ENCODE measurements around the gene MBL2.

MBL2 gene

GRCh38 chr10:52774600-52775106, 2.1 kb upstream of the MBL2 start:
- Histone ChIP-seq H3K27ac (no peak overlapping the region), H3K4me3 (no peak overlapping the region)
- TF ChIP-seq CTCF (IDR thresholded peaks at IDR 0.05): no peak
- no peak for DNase-seq (ENCODE audit: low spot score)

GRCh38 chr10:52774182-52774581, 1.6 kb upstream of the MBL2 start:
- Histone ChIP-seq H3K27ac (no peak overlapping the region), H3K4me3 (no peak overlapping the region)
- TF ChIP-seq CTCF (IDR thresholded peaks at IDR 0.05): no peak
- no peak for DNase-seq (ENCODE audit: low spot score)

- no peak for DNase-seq (ENCODE audit: low spot score)
- TF ChIP-seq CTCF (IDR thresholded peaks at IDR 0.05): no peak
- H3K27ac ChIP-seq: no peak overlapping the region
- H3K4me3 ChIP-seq: no peak overlapping the region
These were observed 794 bp downstream of the MBL2 start for GRCh38 chr10:52771534-52772445.

- H3K27ac ChIP-seq: no peak overlapping the region
- no peak for TF ChIP-seq CTCF (IDR thresholded peaks at IDR 0.05)
- DNase-seq (ENCODE audit: low spot score): no peak
- H3K4me3 ChIP-seq: no peak overlapping the region
These were observed 1.7 kb downstream of the MBL2 start for GRCh38 chr10:52770904-52771303.

- Histone ChIP-seq H3K4me3 (no peak overlapping the region), H3K27ac (no peak overlapping the region)
- no peak for DNase-seq (ENCODE audit: low spot score)
- TF ChIP-seq CTCF (IDR thresholded peaks at IDR 0.05): no peak
These were observed 2.6 kb downstream of the MBL2 start for GRCh38 chr10:52769966-52770365.

- no peak for TF ChIP-seq CTCF (IDR thresholded peaks at IDR 0.05)
- no peak for DNase-seq (ENCODE audit: low spot score)
These were observed 4.5 kb downstream of the MBL2 start for GRCh38 chr10:52768001-52768532.

GRCh38 chr10:52762088-52762487, 10.5 kb downstream of the MBL2 start:
- no peak overlapping the region for H3K27ac ChIP-seq
- H3K4me3 ChIP-seq: no peak overlapping the region
- TF ChIP-seq CTCF (IDR thresholded peaks at IDR 0.05): no peak
- no peak for DNase-seq (ENCODE audit: low spot score)

More at GRCh38 chr10:52768001-52768532, 4.5 kb downstream of the MBL2 start:
- H3K27ac ChIP-seq: no peak overlapping the region
- H3K4me3 ChIP-seq: no peak overlapping the region

All from coronary artery (tissue), 2 donors.